Heart left ventricle (tissue), 16 donors: Measurements from ENCODE around the gene ARL8A. TPM values are rescaled to one million over a fixed set of nuclear protein-coding genes. Genes with fewer than 3 reads are reported as not detected.

Source experiments
- ATAC-seq, 4 donors: fragments of 200-7000 bp; cut with Tn5 transposase; one replicate each; pipeline ENCODE4 v1.9.1; 2020 to 2022; ENCODE audit warnings: moderate library complexity in 4 of 4, mild to moderate bottlenecking in 3 of 4, moderate number of reproducible peaks in 1 of 4
- DNase-seq, 5 donors: peaks; one replicate each; pipeline ENCODE4 v3.0.0-alpha.2; 2020
- H3K27ac ChIP-seq, 12 donors: fragments of 200-600 bp; sonication (generic) in 4 of 12; one replicate each; pipeline versions ENCODE4 v1.5.0 to v1.8.0; 2016 to 2022; ENCODE audit warnings: mild to moderate bottlenecking in 2 of 12
- H3K27me3 ChIP-seq, 9 donors: fragments of 200-600 bp; sonication (generic) in 2 of 9; one replicate each; pipeline versions ENCODE4 v1.5.1 to v1.8.0; 2016 to 2022; ENCODE audit warnings: mild to moderate bottlenecking in 3 of 9
- H3K36me3 ChIP-seq, 9 donors: fragments of 200-600 bp; sonication (generic) in 2 of 9; one replicate each; pipeline versions ENCODE4 v1.5.0 to v1.8.0; 2018 to 2022; ENCODE audit warnings: mild to moderate bottlenecking in 2 of 9
- H3K4me1 ChIP-seq, 12 donors: fragments of 200-600 bp; sonication (generic) in 4 of 12; one replicate each; pipeline versions ENCODE4 v1.5.0 to v1.8.0; 2016 to 2022; ENCODE audit warnings: mild to moderate bottlenecking in 3 of 12
- H3K4me3 ChIP-seq, 12 donors: fragments of 200-600 bp; sonication (generic) in 4 of 12; one replicate each; pipeline versions ENCODE4 v1.5.0 to v1.8.0; 2017 to 2022; ENCODE audit warnings: mild to moderate bottlenecking in 9 of 12, moderate library complexity in 4 of 12
- H3K9me3 ChIP-seq, 12 donors: fragments of 200-600 bp; sonication (generic) in 4 of 12; one replicate each; pipeline versions ENCODE4 v1.5.0 to v1.8.0; 2016 to 2022; ENCODE audit warnings: mild to moderate bottlenecking in 1 of 12
- CTCF ChIP-seq, 12 donors: fragments of 200-600 bp; sonication (generic) in 4 of 12; IDR thresholded peaks; one replicate each; pipeline versions ENCODE4 v1.5.0 to v1.8.0; 2018 to 2022; ENCODE audit warnings: antibody characterized with exemption in 12 of 12, mild to moderate bottlenecking in 5 of 12
- POLR2A ChIP-seq, 2 donors: fragments of 450-650 bp; IDR thresholded peaks; one replicate each; pipeline ENCODE4 v1.6.1; 2017; ENCODE audit warnings: antibody characterized with exemption in 2 of 2, mild to moderate bottlenecking in 2 of 2, moderate library complexity in 2 of 2
- WGBS, 4 donors: extraction: QIAGEN DNeasy Blood & Tissue Kit in 2 of 4; methylation state at CpG; one replicate each; pipeline versions ENCODE4 v1.1.5 to v1.1.7; 2013 to 2018; 5-methylcytosine and 5-hydroxymethylcytosine counted together
- intact Hi-C, 10 donors: fragments of 100-400 bp; cut with DNase I; formaldehyde crosslinking; loops; one replicate each; pipeline versions ENCODE4 v1.11.1 to v1.14.2; 2022
- polyA plus RNA-seq, 2 donors: library from polyadenylated mRNA; stranded (reverse); fragments of 200-250 nt; gene quantifications; one replicate each; pipeline ENCODE4 v1.2.3, GENCODE V29; 2013
- total RNA-seq, 9 donors: library from RNA; depleted of rRNA in 2 of 9; stranded (reverse); fragments of >200 nt in 2 of 9; fragmentation: NEBNext Ultra II Directional in 3 of 9; extraction: Animal tissue kit (Norgen Biotek cat#: 25700) in 3 of 9; gene quantifications; one replicate each; pipeline versions ENCODE4 v1.1.0 to v1.2.4, GENCODE V29; 2016 to 2023
- donor health status: ischemic (EF 13 %, LVEDD 7.1; RV severe dilation, severe dysfunction).
- donor health status: healthy with polysubstance abuse.
- donor health status: DM: no; HTN: yes; CAD: no.
- donor health status: DM: no; HTN: no; CAD: no.
- donor health status: ischemic (EF 25% LVEDD 6.9; RV normal size, moderate dysfunction).
- donor health status: ischemic (EF 25% LVEDD 5.7; RV mildly dilated, moderate dysfunction).
- donor health status: healthy.
- donor health status: DM: yes; HTN: yes; CAD: no.
- donor health status: ischemic (EF 35%, LVEDD 5.7; RV mildly dilated, moderate dysfunction).
- donor health status: nonischemic (EF 11% LVEDD 7.7; RV severe dilation, severe dysfunction).
- donor health status: DM: yes; HTN: yes; CAD: no.
- donor health status: PGD.
- donor health status: ischemic (EF 29% LVEDD 5.4; RV normal size, mild dysfunction).
- donor health status: nonischemic (EF 23%, LVEDD 6.1; RV moderate dilation, normal function).

ARL8A gene
- total and polyA plus RNA-seq, 11 donors: 22.6 to 86.4 (median 73.3) TPM

GRCh38 chr1:202127836-202128622, 16.5 kb downstream of the ARL8A start:
- 93 to 97% (median 96%) methylated on average over 21 to 26 of the region's 26 CpGs for WGBS, 4 donors
- H3K9me3 ChIP-seq: no peaks in the 10 kb centered on the region
- H3K27ac ChIP-seq: no peak overlapping the region
- H3K36me3 ChIP-seq: peaks cover 0 to 15% (median 2%) of the 10 kb centered on the region in 9 donors
- ATAC-seq (no peak), DNase-seq (no peak)
- intact Hi-C loops: loop anchor here in 1 of 10 donors (10.0 kb wide), 1 partner anchor 233 kb away; no protein-coding TSS in a partner anchor
- no peaks in the 10 kb centered on the region for H3K27me3 ChIP-seq
- TF ChIP-seq POLR2A (IDR thresholded peaks at IDR 0.05) (no peak), CTCF (IDR thresholded peaks at IDR 0.05) (no peak)
- peaks cover 2 to 24% (median 14%) of the 10 kb centered on the region in 12 donors for H3K4me1 ChIP-seq
- H3K4me3 ChIP-seq: no peak overlapping the region

GRCh38 chr1:202127061-202127460, 17.5 kb downstream of the ARL8A start:
- Histone ChIP-seq H3K4me3 (no peak overlapping the region), H3K4me1 (peaks cover 0 to 18% (median 5%) of the 10 kb centered on the region in 12 donors), H3K27me3 (peaks cover 0 to 2% (median 0%) of the 10 kb centered on the region in 9 donors), H3K9me3 (no peaks in the 10 kb centered on the region), H3K27ac (no peak overlapping the region), H3K36me3 (peaks cover 0 to 5% (median 0%) of the 10 kb centered on the region in 9 donors)
- DNase-seq (no peak), ATAC-seq (no peak)
- TF ChIP-seq CTCF (IDR thresholded peaks at IDR 0.05) (no peak), POLR2A (IDR thresholded peaks at IDR 0.05) (no peak)
- intact Hi-C loops: loop anchor here in 1 of 10 donors (10.0 kb wide), 1 partner anchor 232 kb away; no protein-coding TSS in a partner anchor
- WGBS, 4 donors: 75 to 84% (median 80%) methylated on average over 6 of the region's 6 CpGs

- peaks cover 0 to 12% (median under 1%) of the 10 kb centered on the region in 12 donors for H3K4me1 ChIP-seq
- no peak overlapping the region for H3K27ac ChIP-seq
- ATAC-seq (no peak), DNase-seq (no peak)
- no peaks in the 10 kb centered on the region for H3K9me3 ChIP-seq
- no peak overlapping the region for H3K4me3 ChIP-seq
- intact Hi-C loops: loop anchor here in 1 of 10 donors (10.0 kb wide), 1 partner anchor 232 kb away; no protein-coding TSS in a partner anchor
- peaks cover 0 to 2% (median 0%) of the 10 kb centered on the region in 9 donors for H3K27me3 ChIP-seq
- 34 to 57% (median 48%) methylated on average over 8 to 9 of the region's 9 CpGs for WGBS, 4 donors
- H3K36me3 ChIP-seq: no peaks in the 10 kb centered on the region
- TF ChIP-seq CTCF (IDR thresholded peaks at IDR 0.05) (no peak), POLR2A (IDR thresholded peaks at IDR 0.05) (no peak)
These were observed 18.1 kb downstream of the ARL8A start for GRCh38 chr1:202126426-202126825.

- no peaks in the 10 kb centered on the region for H3K36me3 ChIP-seq
- DNase-seq: no peak
- H3K4me1 ChIP-seq: peaks cover 0 to 6% (median 0%) of the 10 kb centered on the region in 12 donors
- no peak for TF ChIP-seq POLR2A (IDR thresholded peaks at IDR 0.05)
- TF ChIP-seq CTCF (IDR thresholded peaks at IDR 0.05): no peak
- H3K27ac ChIP-seq: no peak overlapping the region
- no peak for ATAC-seq
- 91 to 96% (median 94%) methylated on average over 8 of the region's 8 CpGs for WGBS, 4 donors
- H3K9me3 ChIP-seq: no peaks in the 10 kb centered on the region
- peaks cover 0 to 2% (median 0%) of the 10 kb centered on the region in 9 donors for H3K27me3 ChIP-seq
- no peak overlapping the region for H3K4me3 ChIP-seq
- intact Hi-C loops: loop anchor here in 1 of 10 donors (10.0 kb wide), 1 partner anchor 231 kb away; no protein-coding TSS in a partner anchor
These were observed 18.9 kb downstream of the ARL8A start for GRCh38 chr1:202125611-202126010.
